GM12891 (cell line): ENCODE measurements around the gene NAT10.

Experiments used
- DNase-seq: peaks from one replicate; pipeline ENCODE4 v3.0.0; 2011; ENCODE audit warnings: low spot score; ENCODE audit not compliant: insufficient read length
- FAIRE-seq: peaks from 2 replicates; lab custom pipeline; 2011; peaks lifted over from hg19 to GRCh38; lab: Jason Lieb, UNC
- PAX5 ChIP-seq: IDR thresholded peaks from 2 replicates; pipeline ENCODE4 v1.6.1; 2011; ENCODE audit warnings: low read length, moderate library complexity, mild to moderate bottlenecking; ENCODE audit not compliant: insufficient read depth, severe bottlenecking
- POLR2A ChIP-seq: IDR thresholded peaks from 2 replicates; pipeline ENCODE4 v1.6.1; 2011; ENCODE audit warnings: low read depth, low read length, control low read depth
- POLR2AphosphoS5 ChIP-seq: IDR thresholded peaks from 2 replicates; pipeline ENCODE4 v1.6.1; 2011; ENCODE audit warnings: low read depth, low read length, control low read depth
- POU2F2 ChIP-seq: IDR thresholded peaks from 2 replicates; pipeline ENCODE4 v1.6.1; 2011; ENCODE audit warnings: low read depth, mild to moderate bottlenecking, control low read depth, low read length, moderate library complexity
- SPI1 ChIP-seq: IDR thresholded peaks from 2 replicates; pipeline ENCODE4 v1.6.1; 2011; ENCODE audit warnings: low read depth, low read length, control low read depth
- TAF1 ChIP-seq: IDR thresholded peaks from 2 replicates; pipeline ENCODE4 v1.6.1; 2011; ENCODE audit warnings: low read depth, low read length, control low read depth

Gene NAT10

GRCh38 chr11:34155757-34156062 lies 50.3 kb downstream of the NAT10 start:
- FAIRE-seq: no peak

GRCh38 chr11:34157163-34157562 lies 51.7 kb downstream of the NAT10 start:
- no peak for TF ChIP-seq PAX5
- no peak for TF ChIP-seq POLR2AphosphoS5
- FAIRE-seq (no peak), DNase-seq (no peak)

More at GRCh38 chr11:34155757-34156062, 50.3 kb downstream of the NAT10 start:
- no peak for TF ChIP-seq POU2F2
- no peak for DNase-seq

GRCh38 chr11:34158661-34159060 lies 53.2 kb downstream of the NAT10 start:
- DNase-seq (no peak), FAIRE-seq (no peak)
- TF ChIP-seq PAX5 (no peak), POLR2AphosphoS5 (no peak)

GRCh38 chr11:34160049-34160721 lies 54.8 kb downstream of the NAT10 start:
- FAIRE-seq: no peak

GRCh38 chr11:34160791-34161190 lies 55.4 kb downstream of the NAT10 start:
- FAIRE-seq (no peak), DNase-seq (no peak)

More at GRCh38 chr11:34160049-34160721, 54.8 kb downstream of the NAT10 start:
- DNase-seq: no peak
- TF ChIP-seq POU2F2 (no peak), SPI1 (no peak), POLR2AphosphoS5 (no peak), PAX5 (no peak), POLR2A (no peak), TAF1 (no peak)

GRCh38 chr11:34161361-34161760 lies 55.9 kb downstream of the NAT10 start:
- DNase-seq: no peak
- no peak for TF ChIP-seq POLR2A
- no peak for TF ChIP-seq TAF1
- no peak for TF ChIP-seq POU2F2
- no peak for TF ChIP-seq POLR2AphosphoS5
- TF ChIP-seq PAX5: no peak
- TF ChIP-seq SPI1: no peak
- no peak for FAIRE-seq

More at GRCh38 chr11:34160791-34161190, 55.4 kb downstream of the NAT10 start:
- TF ChIP-seq POU2F2 (no peak), PAX5 (no peak), SPI1 (no peak), TAF1 (no peak), POLR2AphosphoS5 (no peak), POLR2A (no peak)

GRCh38 chr11:34161812-34162492 lies 56.5 kb downstream of the NAT10 start:
- FAIRE-seq: no peak
- no peak for TF ChIP-seq POLR2A
- TF ChIP-seq TAF1: no peak
- TF ChIP-seq PAX5: no peak
- TF ChIP-seq POLR2AphosphoS5: no peak
- TF ChIP-seq SPI1: no peak
- TF ChIP-seq POU2F2: no peak
- no peak for DNase-seq

DNA sequence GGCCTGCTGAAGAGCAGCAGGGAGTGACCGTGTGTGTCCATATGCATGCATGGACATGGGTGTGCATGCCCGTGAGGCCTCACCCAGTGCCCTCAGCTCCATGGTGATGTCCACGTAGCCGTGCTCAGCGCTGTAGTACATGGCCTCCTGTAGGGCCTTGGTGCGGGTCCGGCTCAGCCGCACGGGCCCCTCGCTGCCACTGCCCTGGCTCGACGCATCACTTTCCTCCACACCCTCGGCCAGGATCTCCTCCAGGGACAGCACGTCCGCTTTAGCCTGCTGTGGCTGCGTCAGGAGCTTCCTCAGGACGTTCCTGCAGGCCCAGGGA lies 57.0 kb downstream of the NAT10 start:
- no peak for FAIRE-seq
- TF ChIP-seq POLR2A (no peak), POLR2AphosphoS5 (no peak), POU2F2 (no peak), PAX5 (no peak), SPI1 (no peak), TAF1 (no peak)
- no peak for DNase-seq

DNA sequence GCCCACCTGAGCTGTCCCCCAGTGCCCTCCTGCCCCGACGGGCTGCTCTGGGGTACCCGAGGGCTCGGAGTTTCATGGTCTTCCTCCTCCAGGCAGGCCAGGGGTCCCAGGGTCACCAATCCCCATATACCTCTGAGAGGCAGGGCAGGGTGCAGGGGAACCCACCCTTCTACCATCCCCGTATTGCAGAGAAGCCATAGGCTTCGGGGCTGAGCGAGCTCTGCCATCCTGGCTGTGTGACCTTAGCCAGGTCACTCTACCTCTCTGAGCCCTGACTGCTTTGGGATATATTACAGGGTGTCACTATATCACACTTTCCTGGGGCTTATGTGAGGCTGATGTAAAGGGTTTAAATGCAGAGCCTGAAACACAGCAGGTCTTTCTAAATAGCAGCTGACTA lies 57.4 kb downstream of the NAT10 start:
- no peak for TF ChIP-seq POU2F2
- no peak for TF ChIP-seq POLR2AphosphoS5
- no peak for TF ChIP-seq POLR2A
- TF ChIP-seq PAX5: no peak
- no peak for TF ChIP-seq SPI1
- no peak for TF ChIP-seq TAF1
- DNase-seq (no peak), FAIRE-seq (no peak)

DNA sequence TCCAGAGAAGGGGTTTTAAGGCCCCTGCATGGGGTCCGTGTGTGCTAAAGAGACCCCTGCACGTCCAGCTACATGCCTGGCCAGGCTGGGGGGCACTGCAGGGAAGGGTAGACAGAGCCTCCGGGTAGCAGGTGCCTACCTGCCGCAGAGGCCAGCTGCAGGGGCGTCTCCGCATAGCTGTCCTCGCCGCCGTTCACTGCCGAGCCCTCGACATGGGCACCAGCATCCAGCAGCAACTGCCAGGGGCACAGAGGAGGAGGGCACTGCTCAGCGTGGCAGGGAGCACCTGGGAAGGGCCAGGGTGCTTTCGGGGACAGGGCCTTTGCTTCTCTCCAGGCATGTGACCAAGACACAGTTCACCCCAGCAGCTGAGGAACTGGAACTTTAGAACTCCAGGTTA lies 59.7 kb downstream of the NAT10 start:
- no peak for TF ChIP-seq SPI1
- TF ChIP-seq POLR2AphosphoS5: no peak
- no peak for TF ChIP-seq POU2F2
- TF ChIP-seq POLR2A: no peak
- no peak for TF ChIP-seq TAF1
- no peak for TF ChIP-seq PAX5
- DNase-seq: no peak
- FAIRE-seq: no peak
